ENCODE data around the gene LMX1B.

The LMX1B gene

GRCh38 chr9:126694206-126695081, 80.7 kb downstream of the LMX1B start:
- TF ChIP-seq CTCF (conservative IDR thresholded peaks at IDR 0.05; ENCODE audit: control insufficient read depth, insufficient read depth, low read depth, low read length), result no peak
- DNase-seq (ENCODE audit: low read depth), result no peak
- no peak overlapping the region for H3K4me3 ChIP-seq (ENCODE audit: control insufficient read depth, low read depth, low read length)

GRCh38 chr9:126695186-126695585, 81.5 kb downstream of the LMX1B start:
- H3K4me3 ChIP-seq (ENCODE audit: control insufficient read depth, low read depth, low read length), result no peak overlapping the region
- no peak for TF ChIP-seq CTCF (conservative IDR thresholded peaks at IDR 0.05; ENCODE audit: control insufficient read depth, insufficient read depth, low read depth, low read length)
- DNase-seq (ENCODE audit: low read depth), result no peak

GRCh38 chr9:126695701-126696400, 82.1 kb downstream of the LMX1B start:
- no peak overlapping the region for H3K4me3 ChIP-seq (ENCODE audit: control insufficient read depth, low read depth, low read length)
- no peak for DNase-seq (ENCODE audit: low read depth)
- no peak for TF ChIP-seq CTCF (conservative IDR thresholded peaks at IDR 0.05; ENCODE audit: control insufficient read depth, insufficient read depth, low read depth, low read length)

- H3K4me3 ChIP-seq (ENCODE audit: control insufficient read depth, low read depth, low read length), result no peak overlapping the region
- no peak for DNase-seq (ENCODE audit: low read depth)
- TF ChIP-seq CTCF (conservative IDR thresholded peaks at IDR 0.05; ENCODE audit: control insufficient read depth, insufficient read depth, low read depth, low read length), result no peak
Observed at GRCh38 chr9:126696401-126697145, 82.8 kb downstream of the LMX1B start.

- no peak for DNase-seq (ENCODE audit: low read depth)
- TF ChIP-seq CTCF (conservative IDR thresholded peaks at IDR 0.05; ENCODE audit: control insufficient read depth, insufficient read depth, low read depth, low read length), result no peak
- H3K4me3 ChIP-seq (ENCODE audit: control insufficient read depth, low read depth, low read length), result no peak overlapping the region
Observed at GRCh38 chr9:126697330-126697729, 83.6 kb downstream of the LMX1B start.

GRCh38 chr9:126698251-126698650, 84.5 kb downstream of the LMX1B start:
- TF ChIP-seq CTCF (conservative IDR thresholded peaks at IDR 0.05; ENCODE audit: control insufficient read depth, insufficient read depth, low read depth, low read length), result no peak
- no peak for DNase-seq (ENCODE audit: low read depth)
- H3K4me3 ChIP-seq (ENCODE audit: control insufficient read depth, low read depth, low read length), result no peak overlapping the region

All from fibroblast of mammary gland (primary cell).